ENCODE results near the gene PPP1R27. TPM values are rescaled to one million over a fixed set of nuclear protein-coding genes. Genes with fewer than 3 reads are reported as not detected.

The PPP1R27 gene
- total and polyA plus RNA-seq, 9 of the 15 experiments (the other 6 are each of a cell fraction or from before 2014, with no cell fraction given) = 0.29 to 6.9 (median 1.5) TPM; not detected in 2

DNA sequence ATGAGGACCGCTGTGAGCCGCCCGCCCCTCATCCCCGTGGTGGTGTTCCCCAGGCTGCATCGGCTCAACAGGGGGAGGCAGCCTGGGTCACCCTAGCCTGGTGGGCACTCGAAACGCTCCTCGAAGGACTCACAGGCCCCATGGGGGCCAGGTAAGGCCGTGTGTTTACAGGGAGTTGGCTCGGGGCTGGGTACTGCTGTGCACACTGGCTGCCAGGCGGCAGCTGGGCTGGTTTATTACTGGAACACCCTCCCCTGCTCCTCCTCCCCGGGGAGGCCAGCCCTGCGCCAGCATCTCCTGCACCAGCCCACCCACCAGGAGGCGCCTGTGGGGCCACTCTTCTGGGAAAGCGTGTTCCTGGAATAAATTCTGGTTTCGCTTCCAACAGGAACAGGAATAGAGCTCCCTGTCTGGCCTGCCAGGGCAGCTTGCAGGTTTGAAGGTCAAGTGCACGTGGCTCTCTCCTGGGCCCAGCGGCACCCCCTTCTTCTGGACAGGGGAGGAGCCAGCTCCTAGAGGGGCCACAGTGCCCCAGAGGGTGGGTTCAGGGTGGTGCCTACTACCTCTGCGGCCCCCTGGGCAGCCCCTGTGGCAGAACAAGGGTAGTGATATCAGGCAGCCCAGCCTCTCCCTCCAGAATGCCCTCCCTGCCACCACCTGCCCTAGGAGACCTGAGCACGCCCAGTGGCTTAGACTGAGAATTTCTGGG, 13.1 kb downstream of the PPP1R27 start (continued):
- TF ChIP-seq KLF6 (CRISPR knock-in tag; IDR thresholded peaks at IDR 0.05; ENCODE audit: borderline replicate concordance) (0 out of 2 replicates have a peak, but pooled peaks have one; percentile 73), CHD2 (IDR thresholded peaks at IDR 0.05; ENCODE audit: low read depth, low read length) (no peak), SMAD4 (CRISPR knock-in tag; conservative IDR thresholded peaks at IDR 0.05) (peak; percentile 96), POLR3G (IDR thresholded peaks at IDR 0.05; ENCODE audit: extremely low read depth, insufficient read length, insufficient replicate concordance) (no peak), RB1 (IDR thresholded peaks at IDR 0.05; ENCODE audit: low read depth) (peak; percentile 87), TRIM28 (IDR thresholded peaks at IDR 0.05) (no peak), KLF10 (CRISPR knock-in tag; IDR thresholded peaks at IDR 0.05) (no peak), NR2F6 (CRISPR knock-in tag; IDR thresholded peaks at IDR 0.05) (no peak), SRSF7 (optimal IDR thresholded peaks at IDR 0.05; ENCODE audit: low read depth, low read length) (no peak), CREB1 (IDR thresholded peaks at IDR 0.05) (no peak), CREB1 (CRISPR knock-in tag; IDR thresholded peaks at IDR 0.05) (no peak), TCF7L2 (IDR thresholded peaks at IDR 0.05; ENCODE audit: low read depth, low read length) (no peak), HDAC1 (IDR thresholded peaks at IDR 0.05) (peak in 1 of 2 experiments; percentile 80; a peak in 2 of 4 replicates), ARID2 (IDR thresholded peaks at IDR 0.05) (no peak), EP300 (IDR thresholded peaks at IDR 0.05; ENCODE audit: low read length) (peak; percentile 81), ZNF23 (CRISPR knock-in tag; IDR thresholded peaks at IDR 0.05) (no peak), HNRNPUL1 (IDR thresholded peaks at IDR 0.05; ENCODE audit: low read length) (no peak)
- TF ChIP-seq, protein P1, sequence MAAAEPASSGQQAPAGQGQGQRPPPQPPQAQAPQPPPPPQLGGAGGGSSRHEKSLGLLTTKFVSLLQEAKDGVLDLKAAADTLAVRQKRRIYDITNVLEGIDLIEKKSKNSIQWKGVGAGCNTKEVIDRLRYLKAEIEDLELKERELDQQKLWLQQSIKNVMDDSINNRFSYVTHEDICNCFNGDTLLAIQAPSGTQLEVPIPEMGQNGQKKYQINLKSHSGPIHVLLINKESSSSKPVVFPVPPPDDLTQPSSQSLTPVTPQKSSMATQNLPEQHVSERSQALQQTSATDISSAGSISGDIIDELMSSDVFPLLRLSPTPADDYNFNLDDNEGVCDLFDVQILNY (CRISPR knock-in tag; IDR thresholded peaks at IDR 0.05) = no peak
- TF ChIP-seq, protein P2, sequence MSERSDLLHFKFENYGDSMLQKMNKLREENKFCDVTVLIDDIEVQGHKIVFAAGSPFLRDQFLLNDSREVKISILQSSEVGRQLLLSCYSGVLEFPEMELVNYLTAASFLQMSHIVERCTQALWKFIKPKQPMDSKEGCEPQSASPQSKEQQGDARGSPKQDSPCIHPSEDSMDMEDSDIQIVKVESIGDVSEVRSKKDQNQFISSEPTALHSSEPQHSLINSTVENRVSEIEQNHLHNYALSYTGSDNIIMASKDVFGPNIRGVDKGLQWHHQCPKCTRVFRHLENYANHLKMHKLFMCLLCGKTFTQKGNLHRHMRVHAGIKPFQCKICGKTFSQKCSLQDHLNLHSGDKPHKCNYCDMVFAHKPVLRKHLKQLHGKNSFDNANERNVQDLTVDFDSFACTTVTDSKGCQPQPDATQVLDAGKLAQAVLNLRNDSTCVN (CRISPR knock-in tag; IDR thresholded peaks at IDR 0.05) = no peak
- TF ChIP-seq, protein P3, sequence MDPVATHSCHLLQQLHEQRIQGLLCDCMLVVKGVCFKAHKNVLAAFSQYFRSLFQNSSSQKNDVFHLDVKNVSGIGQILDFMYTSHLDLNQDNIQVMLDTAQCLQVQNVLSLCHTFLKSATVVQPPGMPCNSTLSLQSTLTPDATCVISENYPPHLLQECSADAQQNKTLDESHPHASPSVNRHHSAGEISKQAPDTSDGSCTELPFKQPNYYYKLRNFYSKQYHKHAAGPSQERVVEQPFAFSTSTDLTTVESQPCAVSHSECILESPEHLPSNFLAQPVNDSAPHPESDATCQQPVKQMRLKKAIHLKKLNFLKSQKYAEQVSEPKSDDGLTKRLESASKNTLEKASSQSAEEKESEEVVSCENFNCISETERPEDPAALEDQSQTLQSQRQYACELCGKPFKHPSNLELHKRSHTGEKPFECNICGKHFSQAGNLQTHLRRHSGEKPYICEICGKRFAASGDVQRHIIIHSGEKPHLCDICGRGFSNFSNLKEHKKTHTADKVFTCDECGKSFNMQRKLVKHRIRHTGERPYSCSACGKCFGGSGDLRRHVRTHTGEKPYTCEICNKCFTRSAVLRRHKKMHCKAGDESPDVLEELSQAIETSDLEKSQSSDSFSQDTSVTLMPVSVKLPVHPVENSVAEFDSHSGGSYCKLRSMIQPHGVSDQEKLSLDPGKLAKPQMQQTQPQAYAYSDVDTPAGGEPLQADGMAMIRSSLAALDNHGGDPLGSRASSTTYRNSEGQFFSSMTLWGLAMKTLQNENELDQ (CRISPR knock-in tag; IDR thresholded peaks at IDR 0.05; ENCODE audit: borderline replicate concordance) = no peak
- TF ChIP-seq, protein P4, sequence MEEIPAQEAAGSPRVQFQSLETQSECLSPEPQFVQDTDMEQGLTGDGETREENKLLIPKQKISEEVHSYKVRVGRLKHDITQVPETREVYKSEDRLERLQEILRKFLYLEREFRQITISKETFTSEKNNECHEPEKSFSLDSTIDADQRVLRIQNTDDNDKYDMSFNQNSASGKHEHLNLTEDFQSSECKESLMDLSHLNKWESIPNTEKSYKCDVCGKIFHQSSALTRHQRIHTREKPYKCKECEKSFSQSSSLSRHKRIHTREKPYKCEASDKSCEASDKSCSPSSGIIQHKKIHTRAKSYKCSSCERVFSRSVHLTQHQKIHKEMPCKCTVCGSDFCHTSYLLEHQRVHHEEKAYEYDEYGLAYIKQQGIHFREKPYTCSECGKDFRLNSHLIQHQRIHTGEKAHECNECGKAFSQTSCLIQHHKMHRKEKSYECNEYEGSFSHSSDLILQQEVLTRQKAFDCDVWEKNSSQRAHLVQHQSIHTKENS (CRISPR knock-in tag; IDR thresholded peaks at IDR 0.05) = no peak
- TF ChIP-seq, protein P5, sequence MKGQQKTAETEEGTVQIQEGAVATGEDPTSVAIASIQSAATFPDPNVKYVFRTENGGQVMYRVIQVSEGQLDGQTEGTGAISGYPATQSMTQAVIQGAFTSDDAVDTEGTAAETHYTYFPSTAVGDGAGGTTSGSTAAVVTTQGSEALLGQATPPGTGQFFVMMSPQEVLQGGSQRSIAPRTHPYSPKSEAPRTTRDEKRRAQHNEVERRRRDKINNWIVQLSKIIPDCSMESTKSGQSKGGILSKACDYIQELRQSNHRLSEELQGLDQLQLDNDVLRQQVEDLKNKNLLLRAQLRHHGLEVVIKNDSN (CRISPR knock-in tag; IDR thresholded peaks at IDR 0.05) = no peak; the same call in 1 of the 2 replicates
- TF ChIP-seq, protein P6, sequence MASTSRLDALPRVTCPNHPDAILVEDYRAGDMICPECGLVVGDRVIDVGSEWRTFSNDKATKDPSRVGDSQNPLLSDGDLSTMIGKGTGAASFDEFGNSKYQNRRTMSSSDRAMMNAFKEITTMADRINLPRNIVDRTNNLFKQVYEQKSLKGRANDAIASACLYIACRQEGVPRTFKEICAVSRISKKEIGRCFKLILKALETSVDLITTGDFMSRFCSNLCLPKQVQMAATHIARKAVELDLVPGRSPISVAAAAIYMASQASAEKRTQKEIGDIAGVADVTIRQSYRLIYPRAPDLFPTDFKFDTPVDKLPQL (IDR thresholded peaks at IDR 0.05; ENCODE audit: extremely low read depth, insufficient read length) = no peak
